ENCODE results near the gene TOP3A.

Gene TOP3A

GRCh38 chr17:18253187-18253884, 61.5 kb downstream of the TOP3A start:
- DNase-seq: no peak

GRCh38 chr17:18252160-18252559, 62.6 kb downstream of the TOP3A start:
- no peak for DNase-seq

DNA sequence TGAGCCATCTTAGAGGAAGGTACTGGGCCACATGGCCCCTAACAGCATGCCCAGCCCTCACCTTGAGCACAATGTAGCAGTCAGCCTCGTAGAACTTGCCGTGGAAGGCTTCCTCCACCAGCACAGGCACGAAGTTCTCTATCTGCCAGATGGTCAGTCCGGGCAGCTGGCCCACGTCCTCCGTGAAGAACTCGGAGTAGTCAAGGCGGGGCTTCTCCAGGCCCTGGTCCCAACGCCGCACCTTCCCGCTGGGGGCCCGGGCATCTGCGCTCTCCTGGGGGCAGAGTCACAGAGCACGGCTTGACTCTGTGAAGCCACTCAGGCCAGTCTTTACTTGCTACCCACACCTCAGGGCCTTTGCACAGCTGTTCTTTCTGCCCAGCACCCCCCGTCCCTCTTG, 63.6 kb downstream of the TOP3A start:
- no peak for DNase-seq

DNA sequence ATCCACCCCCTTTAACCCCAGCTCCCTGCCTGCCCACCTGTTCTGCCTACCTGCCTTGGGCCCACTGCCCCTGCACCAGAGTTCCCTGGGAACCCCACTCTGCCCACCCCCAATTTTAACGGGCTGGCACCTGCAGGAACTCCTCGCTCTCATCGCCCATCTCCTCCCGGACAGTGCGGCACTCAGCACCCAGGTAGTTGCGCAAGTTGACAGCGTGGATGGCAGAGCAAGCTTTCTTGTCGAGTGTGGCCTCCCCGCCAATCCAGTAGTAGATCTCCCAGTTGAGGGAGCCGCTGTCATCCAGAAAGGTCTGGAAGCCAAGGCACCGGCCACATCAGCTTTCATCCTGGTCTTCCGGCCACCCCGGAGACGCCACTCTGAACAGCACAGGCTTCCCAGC, 64.1 kb downstream of the TOP3A start:
- no peak for DNase-seq

GRCh38 chr17:18250259-18250658, 64.5 kb downstream of the TOP3A start:
- peak; percentile 47 to 71 for DNase-seq

GRCh38 chr17:18248811-18249210, 66.0 kb downstream of the TOP3A start:
- DNase-seq: no peak

- peak; percentile 47 to 67 for DNase-seq
Observed at GRCh38 chr17:18248300-18248731, 66.5 kb downstream of the TOP3A start.

GRCh38 chr17:18247613-18248001, 67.2 kb downstream of the TOP3A start:
- no peak for DNase-seq

DNA sequence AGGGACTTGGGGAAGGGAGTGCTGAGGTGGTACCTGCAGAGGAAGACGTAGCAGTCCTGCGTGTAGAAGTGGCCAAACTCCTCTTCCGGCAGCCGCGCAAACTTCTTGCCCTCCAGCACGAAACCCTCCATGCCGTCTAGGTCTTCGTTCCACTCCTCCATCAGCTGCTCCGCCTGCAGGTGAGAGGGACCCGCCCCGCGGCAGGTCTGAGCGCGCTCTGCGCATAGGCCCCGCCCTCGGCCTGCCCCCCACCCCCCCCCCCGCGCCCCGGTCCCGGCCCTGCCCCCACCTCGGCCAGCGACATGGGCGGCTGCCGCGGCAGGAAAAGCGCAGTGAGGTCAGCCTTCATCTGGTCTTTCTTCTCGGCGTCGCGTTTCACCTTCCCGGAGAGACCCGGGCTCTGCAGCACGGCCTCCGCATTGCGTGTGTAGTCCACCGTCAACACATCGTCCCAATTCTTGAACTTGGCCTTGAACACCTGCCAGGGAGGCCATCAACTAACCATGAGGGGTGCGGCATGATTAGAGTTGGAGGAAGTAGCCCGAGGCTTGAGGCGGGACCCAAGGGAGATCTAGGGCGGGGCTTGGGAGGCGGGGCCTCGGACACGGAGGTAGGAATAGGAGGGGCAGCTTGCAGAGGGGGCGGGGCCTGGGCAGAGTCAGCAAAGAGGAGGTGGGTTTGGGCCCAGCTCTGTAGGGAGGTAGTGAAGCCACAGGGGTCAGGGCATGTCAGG, 67.7 kb downstream of the TOP3A start:
- DNase-seq: peak; percentile 65 to 80

- DNase-seq: no peak
Observed at GRCh38 chr17:18246109-18246725, 68.6 kb downstream of the TOP3A start.

- no peak for DNase-seq
Observed at GRCh38 chr17:18245038-18245776, 69.6 kb downstream of the TOP3A start.

- DNase-seq: no peak
Observed at GRCh38 chr17:18241229-18241871, 73.4 kb downstream of the TOP3A start.

- DNase-seq: no peak
Observed at GRCh38 chr17:18240449-18240848, 74.3 kb downstream of the TOP3A start.

GRCh38 chr17:18238299-18238698, 76.5 kb downstream of the TOP3A start:
- DNase-seq: no peak

GRCh38 chr17:18237461-18237860, 77.3 kb downstream of the TOP3A start:
- DNase-seq: no peak

GRCh38 chr17:18236494-18236893, 78.3 kb downstream of the TOP3A start:
- no peak for DNase-seq

- DNase-seq: no peak
Observed at GRCh38 chr17:18235743-18236256, 79.0 kb downstream of the TOP3A start.

- DNase-seq: no peak
Observed at GRCh38 chr17:18234853-18235380, 79.9 kb downstream of the TOP3A start.

- DNase-seq: no peak
Observed at GRCh38 chr17:18233803-18234518, 80.8 kb downstream of the TOP3A start.

GRCh38 chr17:18231164-18231563, 83.6 kb downstream of the TOP3A start:
- no peak for DNase-seq

DNA sequence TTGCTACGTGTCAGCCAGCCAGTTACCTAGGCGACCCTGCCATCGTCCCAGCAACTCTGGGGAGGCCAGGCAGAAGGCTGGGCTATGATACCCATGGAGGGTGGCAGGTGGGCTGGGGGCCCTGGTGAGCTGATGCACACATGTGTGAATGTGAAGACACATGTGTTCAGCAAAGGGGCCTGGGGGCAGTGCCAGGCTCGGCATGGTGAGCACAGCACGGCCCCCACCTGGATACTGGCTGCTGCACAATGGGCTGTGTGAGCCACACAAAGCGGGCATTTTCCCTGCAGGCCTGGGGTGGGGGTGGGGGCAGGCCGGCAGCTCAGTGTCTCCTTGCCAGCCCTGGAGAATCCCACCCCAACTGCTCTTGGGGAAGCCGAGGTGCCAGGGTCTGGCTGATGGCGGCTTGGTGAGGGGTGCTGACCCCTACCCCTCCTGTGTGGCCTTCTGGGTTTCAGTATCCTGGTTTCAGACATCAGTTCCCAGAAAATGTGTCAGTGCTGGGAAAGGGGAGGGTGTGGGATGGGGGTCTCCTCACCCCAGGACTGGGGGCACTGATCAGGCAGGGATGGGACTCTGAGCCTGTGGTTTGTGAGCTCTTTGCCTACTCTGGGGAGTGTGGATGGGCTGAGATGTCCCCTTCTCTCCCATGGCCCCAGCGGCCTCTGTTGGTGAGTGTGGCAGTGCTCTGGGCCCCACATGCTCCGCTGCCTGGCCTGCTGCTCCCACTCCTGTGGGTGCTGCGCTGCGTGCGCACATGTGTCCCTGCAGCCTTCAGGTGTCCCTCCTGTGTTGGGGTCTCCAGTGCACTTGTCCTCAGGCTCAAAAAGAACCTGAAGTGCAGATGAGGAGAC, 84.3 kb downstream of the TOP3A start:
- DNase-seq: no peak
